Suprapubic skin (tissue), 4 donors: ENCODE results near the gene AXL. TPM values are rescaled to one million over a fixed set of nuclear protein-coding genes. Genes with fewer than 3 reads are reported as not detected.
"Not testable (repeated sequence)": the region's sequence is repeated elsewhere in the genome, so short reads cannot be mapped to it uniquely, and the experiment has no call there.

ENCODE experiments used
- DNase-seq, 2 donors: peaks; one replicate each; pipeline ENCODE4 v3.0.0-alpha.2; 2019; ENCODE audit warnings: low spot score in 2 of 2
- H3K27ac ChIP-seq: fragments of 200-600 bp; sonication (generic); one replicate; pipeline ENCODE4 v1.5.1; 2019
- H3K27me3 ChIP-seq: fragments of 200-600 bp; sonication (generic); one replicate; pipeline ENCODE4 v1.5.1; 2019
- H3K36me3 ChIP-seq: fragments of 200-600 bp; sonication (generic); one replicate; pipeline ENCODE4 v1.5.1; 2019
- H3K4me1 ChIP-seq: fragments of 200-600 bp; sonication (generic); one replicate; pipeline ENCODE4 v1.5.1; 2019
- H3K4me3 ChIP-seq: fragments of 200-600 bp; sonication (generic); one replicate; pipeline ENCODE4 v1.5.1; 2019; ENCODE audit warnings: mild to moderate bottlenecking
- H3K9me3 ChIP-seq: fragments of 200-600 bp; sonication (generic); one replicate; pipeline ENCODE4 v1.5.1; 2019
- EP300 ChIP-seq: sonication (generic); formaldehyde crosslinking; IDR thresholded peaks from one replicate; pipeline ENCODE4 v1.6.1; 2017; ENCODE audit warnings: antibody characterized with exemption
- POLR2A ChIP-seq, 2 donors: fragments of 450-650 bp; IDR thresholded peaks; one replicate each; pipeline ENCODE4 v1.6.1; 2017; ENCODE audit warnings: antibody characterized with exemption in 2 of 2, mild to moderate bottlenecking in 2 of 2, moderate library complexity in 2 of 2
- POLR2AphosphoS5 ChIP-seq, 3 donors: sonication (generic); formaldehyde crosslinking; IDR thresholded peaks; one replicate each; pipeline ENCODE4 v1.6.1; 2017; ENCODE audit warnings: antibody characterized with exemption in 3 of 3
- WGBS: methylation state at CpG from one replicate; pipeline ENCODE4 v1.1.5; 2018; 5-methylcytosine and 5-hydroxymethylcytosine counted together
- total RNA-seq, 4 donors: library from RNA; depleted of rRNA; stranded (reverse); fragments of >200 nt; gene quantifications; one replicate each; pipeline ENCODE4 v1.1.0, GENCODE V29; 2016
- TF ChIP-seq, protein P1 (sequence below), 2 donors: fragments of 200-600 bp in 1 of 2; fragments of 450-650 bp in 1 of 2; sonication (generic) in 1 of 2; IDR thresholded peaks; one replicate each; pipeline ENCODE4 v1.5.1; 2016 to 2019; ENCODE audit warnings: antibody characterized with exemption in 2 of 2, mild to moderate bottlenecking in 1 of 2, moderate library complexity in 1 of 2

The AXL gene
- total RNA-seq, 4 donors from 2014 or later, result 18.2 to 35.8 (median 28.3) TPM

DNA sequence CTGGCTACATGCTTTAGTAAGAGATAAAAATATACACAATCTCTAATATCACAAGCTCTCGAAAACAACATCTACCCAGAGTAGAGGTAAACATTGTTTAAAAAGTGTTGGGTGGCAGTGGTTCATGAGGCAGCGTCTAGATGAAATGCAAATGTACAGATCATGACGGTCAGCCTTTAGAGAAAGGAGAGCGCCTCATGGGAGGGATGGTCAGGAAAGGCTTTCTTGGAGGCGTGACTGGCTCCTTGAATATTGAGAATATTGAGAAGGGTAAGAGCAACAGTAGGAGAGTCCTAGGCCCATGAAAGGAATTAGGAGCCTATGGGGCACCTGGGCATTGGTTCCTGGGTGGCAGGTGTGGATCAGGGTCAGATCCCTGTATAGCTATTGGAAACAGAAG lies 55.8 kb downstream of the AXL start:
- no peak overlapping the region for H3K4me3 ChIP-seq
- no peak for TF ChIP-seq POLR2A (IDR thresholded peaks at IDR 0.05)
- TF ChIP-seq, protein P1, sequence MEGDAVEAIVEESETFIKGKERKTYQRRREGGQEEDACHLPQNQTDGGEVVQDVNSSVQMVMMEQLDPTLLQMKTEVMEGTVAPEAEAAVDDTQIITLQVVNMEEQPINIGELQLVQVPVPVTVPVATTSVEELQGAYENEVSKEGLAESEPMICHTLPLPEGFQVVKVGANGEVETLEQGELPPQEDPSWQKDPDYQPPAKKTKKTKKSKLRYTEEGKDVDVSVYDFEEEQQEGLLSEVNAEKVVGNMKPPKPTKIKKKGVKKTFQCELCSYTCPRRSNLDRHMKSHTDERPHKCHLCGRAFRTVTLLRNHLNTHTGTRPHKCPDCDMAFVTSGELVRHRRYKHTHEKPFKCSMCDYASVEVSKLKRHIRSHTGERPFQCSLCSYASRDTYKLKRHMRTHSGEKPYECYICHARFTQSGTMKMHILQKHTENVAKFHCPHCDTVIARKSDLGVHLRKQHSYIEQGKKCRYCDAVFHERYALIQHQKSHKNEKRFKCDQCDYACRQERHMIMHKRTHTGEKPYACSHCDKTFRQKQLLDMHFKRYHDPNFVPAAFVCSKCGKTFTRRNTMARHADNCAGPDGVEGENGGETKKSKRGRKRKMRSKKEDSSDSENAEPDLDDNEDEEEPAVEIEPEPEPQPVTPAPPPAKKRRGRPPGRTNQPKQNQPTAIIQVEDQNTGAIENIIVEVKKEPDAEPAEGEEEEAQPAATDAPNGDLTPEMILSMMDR (IDR thresholded peaks at IDR 0.05), result no peak
- TF ChIP-seq POLR2AphosphoS5 (IDR thresholded peaks at IDR 0.05), result no peak
- TF ChIP-seq EP300, result no peak
- no peaks in the 10 kb centered on the region for H3K27me3 ChIP-seq
- no peaks in the 10 kb centered on the region for H3K9me3 ChIP-seq
- peaks cover 100% of the 10 kb centered on the region for H3K36me3 ChIP-seq
- 89% methylated on average over 5 of the region's 5 CpGs for WGBS
- H3K27ac ChIP-seq, result no peak overlapping the region
- no peaks in the 10 kb centered on the region for H3K4me1 ChIP-seq
- no peak for DNase-seq

DNA sequence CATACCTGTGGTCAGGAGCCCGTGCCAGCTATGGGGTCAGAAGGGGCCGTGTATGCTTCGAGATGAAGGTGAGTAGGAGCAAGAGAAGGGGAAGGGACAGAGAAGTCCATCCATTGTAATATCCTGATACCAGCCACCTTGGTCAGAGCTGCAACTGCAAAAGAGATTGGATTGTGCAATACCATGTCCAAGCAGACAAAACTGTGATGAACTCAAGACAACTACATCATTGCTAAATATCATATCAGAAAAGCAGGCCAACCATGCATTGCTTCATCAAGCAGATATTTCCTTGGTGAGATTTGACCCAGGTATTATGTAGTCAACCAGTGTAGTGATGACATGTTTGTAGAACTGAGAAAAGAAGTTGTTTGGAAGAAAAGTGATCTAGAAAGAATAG lies 57.2 kb downstream of the AXL start:
- Histone ChIP-seq H3K27ac (no peak overlapping the region), H3K4me3 (no peak overlapping the region), H3K4me1 (no peaks in the 10 kb centered on the region), H3K27me3 (no peaks in the 10 kb centered on the region), H3K9me3 (no peaks in the 10 kb centered on the region), H3K36me3 (peaks cover 100% of the 10 kb centered on the region)
- TF ChIP-seq EP300, result no peak
- TF ChIP-seq POLR2AphosphoS5 (IDR thresholded peaks at IDR 0.05), result peak in 1 of 3 donors; percentile 24
- TF ChIP-seq, protein P1 (IDR thresholded peaks at IDR 0.05), result no peak
- TF ChIP-seq POLR2A (IDR thresholded peaks at IDR 0.05), result no peak
- DNase-seq, result no peak
- WGBS, result 68% methylated on average over 3 of the region's 3 CpGs

DNA sequence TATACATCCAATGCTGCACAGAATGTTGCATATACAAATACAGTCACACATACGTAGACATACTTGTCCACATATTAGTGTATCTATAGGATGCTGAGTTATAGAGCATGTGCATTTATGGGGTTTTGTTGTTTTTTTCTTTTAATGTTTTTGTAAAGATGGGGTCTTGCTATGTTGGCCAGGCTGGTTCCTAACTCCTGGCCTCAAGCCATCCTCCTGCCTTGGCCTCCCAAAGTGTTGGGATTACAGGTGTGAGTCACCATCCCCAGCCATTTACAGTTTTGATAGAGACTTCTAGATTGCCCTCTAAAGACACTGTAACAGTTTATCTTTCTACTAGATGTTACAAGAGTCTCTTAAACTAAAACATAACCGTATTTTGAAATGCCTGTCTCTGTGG lies 59.5 kb downstream of the AXL start:
- no peaks in the 10 kb centered on the region for H3K27me3 ChIP-seq
- TF ChIP-seq, protein P1 (IDR thresholded peaks at IDR 0.05), result no peak
- TF ChIP-seq POLR2A (IDR thresholded peaks at IDR 0.05) (no peak), POLR2AphosphoS5 (IDR thresholded peaks at IDR 0.05) (no peak)
- H3K4me3 ChIP-seq, result no peak overlapping the region
- H3K27ac ChIP-seq, result no peak overlapping the region
- WGBS, result 97% methylated on average over 2 of the region's 2 CpGs
- H3K4me1 ChIP-seq, result no peaks in the 10 kb centered on the region
- peaks cover 98% of the 10 kb centered on the region for H3K36me3 ChIP-seq
- no peaks in the 10 kb centered on the region for H3K9me3 ChIP-seq
- DNase-seq, result no peak

DNA sequence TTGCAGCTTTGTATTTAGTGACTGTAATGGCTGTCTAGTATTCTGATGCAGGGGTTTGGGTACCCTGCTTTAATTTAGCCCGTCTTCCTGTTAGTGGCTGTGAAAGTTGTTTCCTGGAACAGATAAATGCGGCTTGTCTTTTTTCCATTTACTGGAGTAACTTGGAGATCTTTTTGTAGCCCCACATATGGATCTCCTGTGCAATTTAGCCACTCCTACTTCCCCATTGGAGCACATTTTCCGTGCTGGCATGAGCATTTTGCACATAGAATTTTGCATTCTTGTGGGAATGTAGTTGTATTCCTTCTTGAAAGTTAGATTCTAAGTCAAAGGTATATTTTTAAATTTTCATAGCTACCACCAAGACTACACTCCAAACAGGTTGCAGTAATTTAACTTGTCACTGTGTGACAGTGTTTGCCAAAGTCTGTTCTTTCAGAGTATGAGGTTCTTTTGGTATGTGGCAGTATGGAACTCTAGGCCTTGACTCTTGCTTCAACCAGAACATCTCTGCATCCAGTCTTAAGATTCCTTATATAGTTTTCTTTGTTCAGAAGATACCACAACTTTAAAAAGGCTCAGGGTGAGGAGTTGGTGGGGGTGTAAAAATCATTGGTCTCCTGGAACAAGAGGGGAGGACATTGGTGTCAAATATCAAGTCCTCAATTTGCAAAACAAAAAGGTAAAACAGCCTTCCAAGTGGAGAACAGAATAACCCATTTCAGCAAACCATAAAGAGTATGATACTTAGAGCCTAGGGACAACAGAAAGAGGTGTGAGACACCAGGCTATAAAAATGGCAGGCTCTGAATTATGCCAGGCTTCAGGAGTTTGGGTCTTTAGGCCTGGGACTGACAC lies 69.9 kb downstream of the AXL start:
- TF ChIP-seq EP300 (no peak), POLR2A (IDR thresholded peaks at IDR 0.05) (no peak), POLR2AphosphoS5 (IDR thresholded peaks at IDR 0.05) (no peak)
- TF ChIP-seq, protein P1 (IDR thresholded peaks at IDR 0.05), result no peak
- Histone ChIP-seq H3K27ac (no peak overlapping the region), H3K27me3 (no peaks in the 10 kb centered on the region), H3K9me3 (no peaks in the 10 kb centered on the region), H3K36me3 (peaks cover 97% of the 10 kb centered on the region), H3K4me1 (no peaks in the 10 kb centered on the region), H3K4me3 (no peak overlapping the region)
- no peak for DNase-seq
- 76% methylated on average over 3 of the region's 3 CpGs for WGBS

DNA sequence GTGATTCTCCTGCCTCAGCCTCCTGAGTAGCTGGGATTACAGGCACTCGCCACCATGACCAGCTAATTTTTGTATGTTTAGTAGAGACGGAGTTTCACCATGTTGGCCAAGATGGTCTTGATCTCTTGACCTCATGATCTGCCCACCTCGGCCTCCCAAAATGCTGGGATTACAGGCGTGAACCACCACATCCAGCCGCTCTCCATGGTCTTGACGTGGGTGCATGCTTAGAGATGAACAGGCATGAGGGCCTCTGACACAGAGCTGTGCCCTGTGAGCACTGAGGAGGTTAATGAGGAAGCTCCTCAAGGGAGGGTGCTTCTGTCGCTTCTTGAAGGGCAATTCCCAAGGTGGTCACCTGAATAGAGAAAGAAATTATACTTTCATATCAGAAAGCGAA lies 70.8 kb downstream of the AXL start:
- not testable (repeated sequence) for DNase-seq, H3K4me1 ChIP-seq, H3K9me3 ChIP-seq, H3K4me3 ChIP-seq, H3K27me3 ChIP-seq, H3K27ac ChIP-seq
- peaks cover 97% of the 10 kb centered on the region for H3K36me3 ChIP-seq
- WGBS, result 94% methylated on average over 7 of the region's 8 CpGs
